Measurements from ENCODE around the gene ACOT4.
"Not testable (repeated sequence)": the region's sequence is repeated elsewhere in the genome, so short reads cannot be mapped to it uniquely, and the experiment has no call there.

ACOT4 gene

DNA sequence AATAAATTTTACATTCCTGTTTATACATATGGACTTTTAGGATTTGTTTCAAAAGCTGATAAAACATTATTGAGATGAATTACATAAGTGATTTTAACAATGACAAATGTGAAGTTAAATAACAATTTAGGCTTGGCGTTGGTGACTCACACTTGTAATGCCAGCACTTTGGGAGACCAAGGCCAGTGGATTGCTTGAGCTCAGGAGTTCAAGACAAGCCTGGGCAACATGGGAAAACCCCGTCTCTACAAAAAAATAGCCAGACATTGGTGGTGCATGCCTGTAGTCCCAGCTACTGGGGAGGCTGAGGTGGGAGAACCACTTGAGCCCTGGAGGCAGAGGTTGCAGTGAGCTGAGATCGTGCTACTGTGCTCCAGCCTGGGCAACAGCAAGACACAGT lies 15.3 kb upstream of the ACOT4 start:
- H3K4me3 ChIP-seq (ENCODE audit: low read depth, low read length), result no peak overlapping the region

DNA sequence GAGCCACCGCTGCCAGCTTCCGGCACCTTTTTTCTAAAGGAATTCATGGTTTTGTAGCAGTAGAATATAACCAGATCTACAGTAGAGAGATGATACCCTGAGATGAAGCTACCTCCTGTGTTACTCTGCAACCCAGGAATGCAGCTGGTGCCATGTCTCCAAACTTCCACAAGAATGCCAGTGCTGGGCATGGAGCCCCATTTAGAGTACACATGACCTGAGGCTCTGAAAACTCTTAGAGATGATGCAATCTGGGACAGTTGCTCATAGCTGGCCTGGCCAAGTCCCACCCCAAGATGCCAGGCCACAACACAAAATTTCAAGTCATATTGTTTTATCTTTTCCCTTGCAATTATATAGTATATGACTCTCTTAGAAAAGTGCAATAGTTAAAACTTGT lies 14.5 kb upstream of the ACOT4 start:
- H3K4me3 ChIP-seq (ENCODE audit: low read depth, low read length), result not testable (repeated sequence)

DNA sequence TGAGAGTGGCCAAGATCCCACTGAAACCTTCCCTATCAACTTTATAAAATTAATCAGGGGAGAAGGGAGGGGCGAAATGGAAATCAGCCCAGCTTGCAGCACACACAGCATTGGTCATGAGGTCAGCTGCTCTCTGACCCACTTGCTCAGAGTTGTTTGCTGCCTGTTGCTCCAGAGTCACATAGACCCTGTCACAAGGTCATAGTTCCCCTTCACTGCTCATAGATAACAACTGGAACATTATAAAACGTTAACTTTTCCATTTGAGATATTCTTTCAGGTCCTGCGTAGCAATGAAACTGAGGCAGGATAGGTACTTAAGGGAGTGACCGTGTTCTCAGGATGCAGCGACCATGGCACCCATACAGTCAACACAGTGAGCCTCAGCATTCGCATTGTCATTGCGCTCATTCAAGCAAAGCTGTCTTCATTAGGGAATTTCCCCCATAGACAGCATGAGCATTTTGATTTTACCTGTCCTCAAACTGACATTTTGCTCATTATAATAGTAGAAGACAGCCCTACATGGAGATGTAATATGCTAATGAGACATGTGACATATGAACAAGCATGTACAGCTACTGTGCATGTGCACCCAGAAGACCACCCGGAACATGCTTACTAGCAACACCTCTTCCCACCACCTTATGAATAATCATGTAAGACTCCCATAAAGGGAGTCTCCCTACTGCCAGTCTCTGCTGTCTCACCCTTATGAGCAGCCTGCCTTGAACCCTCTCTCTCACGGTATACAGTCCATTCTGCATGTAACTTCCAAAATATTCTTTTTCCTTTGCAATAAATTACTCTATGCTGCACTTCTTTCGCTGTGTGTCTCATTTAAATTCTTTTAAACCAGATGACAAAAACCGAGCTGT lies 9.3 kb upstream of the ACOT4 start:
- H3K4me3 ChIP-seq (ENCODE audit: low read depth, low read length), result not testable (repeated sequence)

DNA sequence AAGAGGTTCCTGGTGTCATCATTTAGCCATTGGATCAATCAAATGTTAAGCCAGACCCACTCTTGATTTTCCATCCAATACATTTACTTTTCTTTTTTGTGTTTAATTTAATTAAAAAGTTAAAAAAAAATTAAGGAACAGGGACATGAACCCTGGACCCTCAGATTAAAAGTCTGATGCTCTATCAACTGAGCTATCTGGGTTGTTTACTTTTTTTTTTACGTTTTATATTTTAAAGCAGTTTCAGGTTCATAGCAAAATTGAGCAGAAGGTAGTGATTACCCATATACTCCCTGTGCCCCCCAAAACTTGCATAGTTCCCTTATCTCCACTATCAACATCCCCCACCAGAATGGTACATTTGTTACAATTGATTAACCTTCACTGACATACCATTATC lies 3.0 kb upstream of the ACOT4 start:
- no peak overlapping the region for H3K4me3 ChIP-seq (ENCODE audit: low read depth, low read length)

DNA sequence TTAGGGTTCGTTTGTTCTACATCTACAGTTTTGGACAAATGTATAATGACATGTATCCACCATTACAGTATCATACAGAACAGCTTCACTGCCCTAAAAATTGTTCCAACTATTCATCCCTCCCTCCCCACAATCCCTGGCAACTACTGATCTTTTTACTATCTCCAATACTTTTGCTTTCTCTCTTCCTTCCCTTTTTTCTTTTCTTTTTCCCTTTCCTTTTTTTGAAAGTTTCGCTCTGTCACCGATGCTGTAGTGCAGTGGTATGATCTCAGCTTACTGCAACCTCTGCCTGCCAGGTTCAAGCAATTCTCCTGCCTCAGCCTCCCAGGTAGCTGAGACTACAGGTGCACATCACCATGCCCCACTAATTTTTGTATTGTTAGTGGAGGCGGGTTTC lies 2.6 kb upstream of the ACOT4 start:
- H3K4me3 ChIP-seq (ENCODE audit: low read depth, low read length), result no peak overlapping the region

DNA sequence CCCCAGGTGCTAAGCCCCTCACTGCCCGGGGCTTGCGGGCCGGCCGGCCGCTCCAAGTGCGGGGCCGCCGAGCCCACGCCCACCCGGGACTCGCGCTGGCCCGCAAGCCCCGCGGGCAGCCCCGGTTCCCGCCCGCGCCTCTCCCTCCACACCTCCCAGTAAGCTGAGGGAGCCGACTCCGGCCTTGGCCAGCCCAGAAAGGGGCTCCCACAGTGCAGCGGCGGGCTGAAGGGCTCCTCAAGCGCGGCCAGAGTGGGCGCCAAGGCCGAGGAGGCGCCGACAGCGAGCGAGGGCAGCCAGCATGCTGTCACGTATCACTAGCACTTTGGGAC lies 1.0 kb upstream of the ACOT4 start:
- H3K4me3 ChIP-seq (ENCODE audit: low read depth, low read length), result not testable (repeated sequence)

DNA sequence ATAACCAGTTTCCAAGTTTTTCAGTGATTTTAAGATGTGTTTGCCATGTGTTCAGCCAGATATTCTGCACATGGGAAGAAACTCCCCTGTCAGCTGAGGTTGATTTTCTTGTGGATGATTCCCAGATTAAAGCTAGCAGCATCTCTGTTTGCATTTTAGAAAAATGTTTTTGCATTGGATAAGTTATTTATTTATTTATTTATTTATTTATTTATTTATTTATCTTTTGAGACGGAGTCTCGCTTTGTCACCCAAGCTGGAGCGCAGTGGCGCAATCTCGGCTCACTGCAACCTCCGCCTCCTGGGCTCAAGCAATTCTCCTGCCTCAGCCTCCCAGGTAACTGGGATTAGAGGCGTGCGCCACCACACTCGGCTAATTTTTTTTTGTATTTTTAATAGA lies 2.8 kb downstream of the ACOT4 start:
- H3K4me3 ChIP-seq (ENCODE audit: low read depth, low read length), result no peak overlapping the region

DNA sequence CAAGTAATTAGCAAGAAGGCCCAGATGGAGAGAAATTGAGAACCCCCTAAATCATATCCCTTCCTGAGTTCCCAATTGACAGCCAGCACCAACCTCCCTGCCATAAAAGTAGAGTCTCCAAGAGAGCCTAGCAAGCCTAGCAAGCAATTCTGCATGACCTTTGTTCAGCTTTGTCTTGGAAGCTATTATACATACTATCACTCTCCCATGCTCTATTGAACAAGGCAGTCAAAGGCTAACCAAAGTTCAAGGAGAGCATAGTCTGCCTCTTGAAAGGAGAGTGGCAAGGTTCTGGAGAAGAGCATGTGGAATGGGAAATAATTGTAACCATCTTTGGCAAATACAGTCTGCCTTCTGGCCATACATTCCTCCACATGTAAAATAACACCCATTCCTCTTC lies 7.8 kb downstream of the ACOT4 start:
- H3K4me3 ChIP-seq (ENCODE audit: low read depth, low read length), result no peak overlapping the region

DNA sequence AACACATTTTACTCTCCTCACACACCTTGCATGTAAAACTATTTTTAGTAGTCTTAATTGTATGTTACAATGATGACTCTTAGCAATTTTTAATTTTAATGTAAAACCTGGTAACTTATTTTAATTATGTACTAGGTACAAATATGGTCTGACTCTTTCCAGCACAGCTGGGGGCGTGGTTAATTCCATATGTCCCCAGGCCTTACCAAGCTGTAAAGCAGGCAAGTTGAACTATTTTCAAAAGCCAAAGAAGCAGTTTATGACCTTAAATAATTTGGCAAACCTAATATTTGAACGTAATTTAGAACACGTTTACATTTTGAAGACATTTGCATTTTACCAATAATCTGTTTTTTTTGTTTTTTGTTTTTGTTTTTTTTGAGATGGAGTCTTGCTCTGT lies 11.3 kb downstream of the ACOT4 start:
- H3K4me3 ChIP-seq (ENCODE audit: low read depth, low read length), result no peak overlapping the region

DNA sequence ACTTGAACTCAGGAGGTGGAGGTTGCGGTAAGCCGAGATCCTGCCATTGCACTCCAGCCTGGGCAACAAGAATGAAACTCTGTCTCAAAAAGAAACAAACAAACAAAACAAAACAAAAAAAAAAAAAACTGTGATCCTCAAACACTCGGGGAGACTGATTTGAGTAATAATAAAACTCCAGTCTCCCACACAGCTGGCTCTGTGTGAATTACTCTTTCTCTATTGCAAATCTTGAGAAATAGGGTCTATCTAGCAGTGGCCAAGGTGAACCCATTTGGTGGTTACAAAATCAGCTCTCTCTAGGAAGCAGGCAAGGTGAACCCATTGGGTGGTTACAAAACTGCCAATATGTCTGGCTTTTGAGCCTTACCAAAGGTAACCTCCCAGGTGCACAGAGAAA lies 14.6 kb downstream of the ACOT4 start:
- H3K4me3 ChIP-seq (ENCODE audit: low read depth, low read length), result no peak overlapping the region

DNA sequence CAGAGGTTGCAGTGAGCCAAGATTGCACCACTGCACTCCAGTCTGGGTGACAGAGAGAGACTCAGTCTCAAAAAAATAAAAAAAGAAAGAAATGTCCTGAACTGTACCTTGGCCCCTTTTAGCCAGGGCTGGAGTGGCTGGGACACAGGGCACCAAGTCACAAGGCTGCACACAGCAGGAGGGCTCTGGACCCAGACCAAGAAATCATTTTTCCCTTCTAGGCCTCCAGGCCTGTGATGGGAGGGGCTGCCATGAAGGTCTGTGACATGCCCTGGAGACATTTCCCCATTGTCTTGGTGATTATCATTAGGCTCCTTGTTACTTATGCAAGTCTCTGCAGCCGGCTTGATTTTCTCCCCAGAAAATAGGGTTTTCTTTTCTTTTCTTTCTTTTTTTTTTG lies 15.6 kb downstream of the ACOT4 start:
- no peak overlapping the region for H3K4me3 ChIP-seq (ENCODE audit: low read depth, low read length)

DNA sequence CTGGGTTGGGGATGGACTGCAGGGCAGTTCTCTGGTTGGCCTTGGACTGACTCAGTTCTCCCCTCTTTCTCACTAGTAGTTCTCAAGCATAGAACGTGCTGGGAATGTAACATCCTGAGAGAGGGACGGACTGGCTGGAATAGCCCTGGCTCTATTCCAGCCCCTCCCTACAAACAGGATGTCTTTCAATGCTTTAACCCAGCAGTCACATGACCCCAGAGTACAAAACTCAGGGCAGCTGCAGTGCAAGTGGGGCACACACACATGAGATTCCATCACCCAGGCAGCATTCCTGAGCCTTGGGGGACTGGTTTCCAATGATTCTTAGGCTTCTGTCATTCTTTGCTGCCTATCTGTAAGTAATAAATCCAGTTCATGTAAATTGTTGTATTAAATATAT lies 19.0 kb downstream of the ACOT4 start:
- no peak overlapping the region for H3K4me3 ChIP-seq (ENCODE audit: low read depth, low read length)

DNA sequence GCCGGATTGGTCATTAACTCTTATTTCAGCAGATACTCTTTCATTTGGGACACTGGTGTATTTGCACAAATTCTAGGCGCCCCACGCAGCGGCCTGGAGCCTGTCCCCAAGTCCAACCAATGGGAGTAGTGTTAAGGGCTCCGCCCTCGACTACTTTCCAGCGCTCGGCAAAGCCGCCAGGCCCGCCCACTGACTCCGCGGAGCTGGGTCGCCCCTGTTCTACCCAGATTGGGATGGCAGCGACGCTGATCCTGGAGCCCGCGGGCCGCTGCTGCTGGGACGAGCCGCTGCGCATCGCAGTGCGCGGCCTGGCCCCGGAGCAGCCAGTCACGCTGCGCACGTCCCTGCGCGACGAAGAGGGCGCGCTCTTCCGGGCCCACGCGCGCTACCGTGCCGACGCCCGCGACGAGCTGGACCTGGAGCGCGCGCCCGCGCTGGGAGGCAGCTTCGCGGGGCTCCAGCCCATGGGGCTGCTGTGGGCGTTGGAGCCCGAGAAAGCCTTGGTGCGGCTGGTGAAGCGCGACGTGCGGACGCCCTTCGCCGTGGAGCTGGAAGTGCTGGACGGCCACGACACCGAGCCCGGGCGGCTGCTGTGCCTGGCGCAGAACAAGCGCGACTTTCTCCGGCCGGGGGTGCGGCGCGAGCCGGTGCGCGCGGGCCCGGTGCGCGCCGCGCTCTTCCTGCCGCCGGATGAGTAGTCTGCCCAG lies 20.8 kb downstream of the ACOT4 start, which contains the start of gene ACOT6:
Gene ACOT6, plus strand, starts transcription at position 179 of the 707 bp plus-strand sequence. Its CDS starts 55 bp downstream, at position 234.
- H3K4me3 ChIP-seq (ENCODE audit: low read depth, low read length), result peak within 1 kb of the TSS; percentile 78

DNA sequence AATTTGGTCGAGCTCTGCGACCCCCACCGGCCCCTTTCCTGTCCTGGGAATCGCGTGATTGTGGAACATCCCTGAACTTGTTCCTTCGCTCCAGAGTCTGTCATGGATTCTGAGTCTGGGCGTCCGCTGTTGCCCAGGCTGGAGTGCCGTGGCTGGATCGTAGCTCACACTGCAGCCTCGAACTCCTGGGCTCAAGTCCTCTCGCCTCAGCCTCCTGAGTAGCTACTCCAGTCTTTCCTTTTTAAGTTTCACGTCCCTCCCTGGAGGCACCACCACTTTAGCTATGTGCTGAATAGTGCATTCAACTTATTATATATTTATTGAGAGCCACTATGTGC lies 21.3 kb downstream of the ACOT4 start:
- peak overlapping the region; percentile 78 for H3K4me3 ChIP-seq (ENCODE audit: low read depth, low read length)

DNA sequence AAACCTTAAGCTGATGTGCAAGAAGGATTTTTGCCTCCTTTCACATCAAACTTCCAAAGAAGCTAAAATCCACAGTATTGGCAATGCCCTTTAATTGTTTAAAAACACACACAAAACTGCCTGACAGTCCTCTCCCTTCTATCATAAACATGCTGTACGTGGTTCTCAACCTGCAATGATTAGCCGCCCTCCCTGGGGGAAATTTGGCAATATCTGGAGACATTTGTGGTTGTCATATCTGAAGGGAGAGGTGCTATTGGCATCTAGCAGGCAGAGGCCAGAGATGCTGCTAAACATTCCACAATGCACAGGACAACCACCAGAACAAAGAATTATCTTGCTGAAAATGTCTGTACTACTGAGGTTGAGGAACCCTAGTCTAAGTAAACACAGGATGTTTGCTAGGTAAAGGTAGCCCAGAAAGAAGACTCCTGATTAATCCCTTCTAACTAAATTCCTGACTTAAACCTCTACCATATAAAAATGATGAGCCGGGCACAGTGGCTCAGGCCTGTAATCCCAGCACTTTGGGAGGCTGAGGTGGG lies 21.8 kb downstream of the ACOT4 start:
- H3K4me3 ChIP-seq (ENCODE audit: low read depth, low read length), result no peak overlapping the region

DNA sequence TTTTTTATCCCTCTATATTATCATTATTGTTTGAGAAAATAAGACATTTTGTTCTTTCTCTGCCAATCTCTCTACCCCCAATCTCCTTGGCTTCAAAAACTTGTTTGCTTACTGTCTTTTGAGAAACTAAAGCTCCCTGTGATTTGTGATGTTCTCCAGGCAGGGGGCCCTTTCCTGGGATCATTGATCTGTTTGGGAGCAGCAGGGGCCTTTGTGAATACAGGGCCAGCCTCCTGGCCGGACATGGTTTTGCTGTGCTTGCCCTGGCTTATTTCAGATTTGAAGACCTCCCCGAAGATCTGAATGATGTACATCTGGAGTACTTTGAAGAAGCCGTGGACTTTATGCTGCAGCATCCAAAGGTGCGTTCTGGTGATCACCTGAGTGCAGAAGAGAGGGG lies 25.2 kb downstream of the ACOT4 start:
- H3K4me3 ChIP-seq (ENCODE audit: low read depth, low read length), result no peak overlapping the region

DNA sequence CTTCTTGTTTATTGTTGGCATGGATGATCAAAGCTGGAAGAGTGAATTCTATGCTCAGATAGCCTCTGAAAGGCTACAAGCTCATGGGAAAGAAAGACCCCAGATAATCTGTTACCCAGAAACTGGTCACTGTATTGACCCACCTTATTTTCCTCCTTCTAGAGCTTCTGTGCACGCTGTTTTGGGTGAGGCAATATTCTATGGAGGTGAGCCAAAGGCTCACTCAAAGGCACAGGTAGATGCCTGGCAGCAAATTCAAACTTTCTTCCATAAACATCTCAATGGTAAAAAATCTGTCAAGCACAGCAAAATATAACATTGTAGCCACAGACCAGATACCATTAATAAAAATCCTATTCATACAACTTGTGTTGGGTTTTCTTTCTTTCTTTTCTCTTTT lies 27.9 kb downstream of the ACOT4 start:
- H3K4me3 ChIP-seq (ENCODE audit: low read depth, low read length), result no peak overlapping the region

DNA sequence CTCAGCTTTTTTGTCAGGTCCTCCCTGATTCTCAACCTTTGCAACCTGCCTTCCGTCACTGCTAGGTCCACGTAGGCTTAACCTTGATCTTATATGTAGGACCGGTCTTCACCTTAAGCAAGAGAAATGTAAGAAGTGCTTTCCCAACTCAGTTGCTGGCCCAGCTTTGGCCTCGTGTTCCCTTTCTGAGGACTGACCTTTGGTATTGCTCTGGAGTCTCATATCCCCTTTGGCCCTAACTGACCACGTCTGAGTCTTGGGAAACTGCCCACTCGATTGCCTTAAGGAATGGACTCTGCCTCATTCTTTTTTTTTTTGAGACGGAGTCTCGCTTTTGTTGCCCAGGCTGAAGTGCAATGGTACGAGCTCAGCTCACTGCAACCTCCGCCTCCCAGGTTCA lies 28.6 kb downstream of the ACOT4 start:
- H3K4me3 ChIP-seq (ENCODE audit: low read depth, low read length), result no peak overlapping the region

DNA sequence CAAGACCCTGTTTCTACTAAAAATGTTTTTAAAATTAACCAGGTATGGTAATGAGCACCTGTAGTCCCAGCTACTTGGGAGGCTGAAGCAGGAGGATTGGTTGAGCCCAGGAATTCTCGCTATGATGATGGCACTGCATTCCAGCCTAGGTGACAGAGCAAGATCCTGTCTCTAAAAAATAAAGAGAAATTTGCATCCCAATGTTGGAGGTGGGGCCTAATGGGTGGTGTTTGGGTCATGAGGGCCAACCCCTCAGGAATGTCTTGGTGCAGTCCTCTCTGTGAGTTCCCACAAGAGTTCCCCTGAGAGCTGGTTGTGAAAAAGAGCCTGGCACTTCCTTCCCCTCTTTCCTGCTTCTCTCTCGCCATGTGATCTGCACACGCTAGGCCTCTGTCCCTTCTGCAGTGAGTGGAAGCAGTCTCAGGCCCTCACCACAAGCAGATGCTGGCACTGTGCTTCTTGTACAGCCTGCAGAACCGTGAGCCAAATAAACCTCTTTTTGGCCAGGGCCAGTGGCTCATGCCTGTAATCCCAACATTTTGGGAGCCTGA lies 31.9 kb downstream of the ACOT4 start:
- no peak overlapping the region for H3K4me3 ChIP-seq (ENCODE audit: low read depth, low read length)

DNA sequence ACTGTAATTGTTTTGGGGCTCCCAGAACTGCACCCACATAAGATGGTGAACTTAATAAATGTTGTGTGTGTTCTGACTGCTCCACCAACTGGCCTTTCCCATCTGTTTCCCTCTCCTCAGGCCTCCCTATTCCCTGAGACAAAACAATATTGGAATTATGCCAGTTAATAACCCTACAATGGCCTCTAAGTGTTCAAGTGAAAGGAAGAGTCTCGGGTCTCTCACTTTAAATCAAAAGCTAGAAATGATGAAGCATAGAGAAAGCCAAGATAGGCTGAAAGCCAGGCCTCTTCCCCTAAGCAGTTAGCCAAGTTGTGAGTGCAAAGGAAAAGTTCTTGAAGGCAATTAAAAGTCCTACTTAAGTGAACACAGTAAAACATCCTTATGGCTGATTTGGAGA lies 34.0 kb downstream of the ACOT4 start:
- no peak overlapping the region for H3K4me3 ChIP-seq (ENCODE audit: low read depth, low read length)

DNA sequence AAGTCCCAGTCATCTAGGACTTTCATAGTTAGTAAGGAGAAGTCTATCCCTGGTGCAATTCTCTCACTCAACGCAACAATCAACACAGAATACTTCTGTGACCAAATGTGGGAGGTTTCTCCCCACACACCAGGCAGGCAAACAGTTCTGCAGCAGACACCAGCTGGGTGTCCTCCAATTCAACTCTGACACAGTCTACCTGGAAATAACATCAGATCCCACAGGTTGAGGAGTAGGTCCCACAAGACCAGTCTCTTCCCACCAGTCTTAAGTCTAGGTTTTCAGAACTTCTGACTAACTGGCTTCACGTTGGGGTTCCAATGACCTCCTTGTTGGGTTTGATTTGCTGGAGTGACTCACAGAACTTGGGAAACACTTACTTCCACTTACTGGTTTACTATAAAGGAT lies 35.5 kb downstream of the ACOT4 start:
- no peak overlapping the region for H3K4me3 ChIP-seq (ENCODE audit: low read depth, low read length)

All from iPS-11a (cell line).